HL-60 (cell line): ENCODE measurements around the gene NHEJ1.

Source experiments
- DNase-seq, 2 experiments: peaks; one replicate each; pipeline ENCODE4 v3.0.0-alpha.2; 2010 to 2020; ENCODE audit warnings: low read depth in 1 of 2, low spot score in 1 of 2
- H3K27ac ChIP-seq: fragments of 250-450 bp; sonication (Bioruptor Pico); replicated peaks from 2 replicates; pipeline ENCODE4 v1.5.1; 2020; ENCODE audit warnings: mild to moderate bottlenecking, moderate library complexity
- H3K27me3 ChIP-seq: fragments of 250-450 bp; sonication (Bioruptor Pico); 2 replicates; pipeline ENCODE4 v1.5.1; 2021; ENCODE audit warnings: mild to moderate bottlenecking, moderate library complexity; ENCODE audit not compliant: insufficient read depth, poor library complexity, severe bottlenecking
- H3K4me3 ChIP-seq: replicated peaks from 2 replicates; pipeline ENCODE4 v1.5.1; 2011; ENCODE audit warnings: mild to moderate bottlenecking, control low read depth, low read length; ENCODE audit not compliant: insufficient read depth
- GABPA ChIP-seq: IDR thresholded peaks from 2 replicates; pipeline ENCODE4 v1.6.1; 2012; ENCODE audit warnings: low read depth
- POLR2AphosphoS5 ChIP-seq: IDR thresholded peaks from 2 replicates; pipeline ENCODE4 v1.6.1; 2012; ENCODE audit warnings: low read depth
- SPI1 ChIP-seq: IDR thresholded peaks from 2 replicates; pipeline ENCODE4 v1.6.1; 2012; ENCODE audit warnings: low read depth, mild to moderate bottlenecking, borderline replicate concordance
- TF ChIP-seq, protein P1 (sequence below): IDR thresholded peaks from one replicate; pipeline ENCODE4 v1.5.1; 2011; ENCODE audit warnings: low read length, control low read depth, inconsistent platforms; ENCODE audit not compliant: insufficient read depth
- TF ChIP-seq, protein P2 (sequence below): IDR thresholded peaks from 2 replicates; pipeline ENCODE4 v1.6.1; 2012; ENCODE audit warnings: low read depth; ENCODE audit not compliant: insufficient replicate concordance

NHEJ1 gene

DNA sequence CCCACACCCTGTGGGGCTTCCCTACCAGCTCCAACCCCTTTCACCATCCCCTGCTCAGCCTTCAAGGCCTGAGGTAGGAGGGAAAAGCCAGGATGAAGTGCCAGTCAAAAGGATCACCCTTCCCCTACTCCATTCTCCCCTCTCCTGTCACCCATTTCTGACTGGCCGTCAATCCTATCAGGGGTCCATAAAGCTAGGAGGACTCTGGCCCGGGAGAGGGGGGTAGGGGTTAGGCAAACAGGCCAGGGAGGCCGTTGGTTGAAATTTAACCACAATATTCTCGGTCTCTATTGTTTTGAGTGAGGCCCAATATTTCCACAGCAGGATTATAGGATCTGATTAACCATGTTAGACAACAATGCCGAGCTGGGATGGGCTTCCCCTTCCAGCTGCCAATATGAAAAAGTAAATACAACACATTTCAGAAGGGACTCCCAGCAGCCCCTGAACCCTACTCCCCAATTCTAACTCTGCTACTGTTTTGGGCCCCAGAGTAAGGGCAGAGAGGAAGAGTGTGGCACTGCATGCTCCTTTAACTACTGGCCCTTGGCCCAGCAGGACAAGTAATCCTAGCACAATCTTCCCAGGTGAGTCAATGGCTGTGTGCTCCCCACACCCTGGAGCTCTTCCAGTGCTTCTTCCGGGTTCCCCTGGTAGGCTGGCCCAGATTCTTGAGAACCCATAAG lies 89.3 kb downstream of the NHEJ1 start:
- TF ChIP-seq POLR2AphosphoS5 (no peak), SPI1 (no peak), GABPA (no peak)
- TF ChIP-seq, protein P1, sequence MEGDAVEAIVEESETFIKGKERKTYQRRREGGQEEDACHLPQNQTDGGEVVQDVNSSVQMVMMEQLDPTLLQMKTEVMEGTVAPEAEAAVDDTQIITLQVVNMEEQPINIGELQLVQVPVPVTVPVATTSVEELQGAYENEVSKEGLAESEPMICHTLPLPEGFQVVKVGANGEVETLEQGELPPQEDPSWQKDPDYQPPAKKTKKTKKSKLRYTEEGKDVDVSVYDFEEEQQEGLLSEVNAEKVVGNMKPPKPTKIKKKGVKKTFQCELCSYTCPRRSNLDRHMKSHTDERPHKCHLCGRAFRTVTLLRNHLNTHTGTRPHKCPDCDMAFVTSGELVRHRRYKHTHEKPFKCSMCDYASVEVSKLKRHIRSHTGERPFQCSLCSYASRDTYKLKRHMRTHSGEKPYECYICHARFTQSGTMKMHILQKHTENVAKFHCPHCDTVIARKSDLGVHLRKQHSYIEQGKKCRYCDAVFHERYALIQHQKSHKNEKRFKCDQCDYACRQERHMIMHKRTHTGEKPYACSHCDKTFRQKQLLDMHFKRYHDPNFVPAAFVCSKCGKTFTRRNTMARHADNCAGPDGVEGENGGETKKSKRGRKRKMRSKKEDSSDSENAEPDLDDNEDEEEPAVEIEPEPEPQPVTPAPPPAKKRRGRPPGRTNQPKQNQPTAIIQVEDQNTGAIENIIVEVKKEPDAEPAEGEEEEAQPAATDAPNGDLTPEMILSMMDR: no peak
- TF ChIP-seq, protein P2, sequence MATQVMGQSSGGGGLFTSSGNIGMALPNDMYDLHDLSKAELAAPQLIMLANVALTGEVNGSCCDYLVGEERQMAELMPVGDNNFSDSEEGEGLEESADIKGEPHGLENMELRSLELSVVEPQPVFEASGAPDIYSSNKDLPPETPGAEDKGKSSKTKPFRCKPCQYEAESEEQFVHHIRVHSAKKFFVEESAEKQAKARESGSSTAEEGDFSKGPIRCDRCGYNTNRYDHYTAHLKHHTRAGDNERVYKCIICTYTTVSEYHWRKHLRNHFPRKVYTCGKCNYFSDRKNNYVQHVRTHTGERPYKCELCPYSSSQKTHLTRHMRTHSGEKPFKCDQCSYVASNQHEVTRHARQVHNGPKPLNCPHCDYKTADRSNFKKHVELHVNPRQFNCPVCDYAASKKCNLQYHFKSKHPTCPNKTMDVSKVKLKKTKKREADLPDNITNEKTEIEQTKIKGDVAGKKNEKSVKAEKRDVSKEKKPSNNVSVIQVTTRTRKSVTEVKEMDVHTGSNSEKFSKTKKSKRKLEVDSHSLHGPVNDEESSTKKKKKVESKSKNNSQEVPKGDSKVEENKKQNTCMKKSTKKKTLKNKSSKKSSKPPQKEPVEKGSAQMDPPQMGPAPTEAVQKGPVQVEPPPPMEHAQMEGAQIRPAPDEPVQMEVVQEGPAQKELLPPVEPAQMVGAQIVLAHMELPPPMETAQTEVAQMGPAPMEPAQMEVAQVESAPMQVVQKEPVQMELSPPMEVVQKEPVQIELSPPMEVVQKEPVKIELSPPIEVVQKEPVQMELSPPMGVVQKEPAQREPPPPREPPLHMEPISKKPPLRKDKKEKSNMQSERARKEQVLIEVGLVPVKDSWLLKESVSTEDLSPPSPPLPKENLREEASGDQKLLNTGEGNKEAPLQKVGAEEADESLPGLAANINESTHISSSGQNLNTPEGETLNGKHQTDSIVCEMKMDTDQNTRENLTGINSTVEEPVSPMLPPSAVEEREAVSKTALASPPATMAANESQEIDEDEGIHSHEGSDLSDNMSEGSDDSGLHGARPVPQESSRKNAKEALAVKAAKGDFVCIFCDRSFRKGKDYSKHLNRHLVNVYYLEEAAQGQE: no peak
- no peak for DNase-seq
- Histone ChIP-seq H3K27ac (no peak overlapping the region), H3K27me3 (no peaks in the 10 kb centered on the region), H3K4me3 (no peak overlapping the region)

DNA sequence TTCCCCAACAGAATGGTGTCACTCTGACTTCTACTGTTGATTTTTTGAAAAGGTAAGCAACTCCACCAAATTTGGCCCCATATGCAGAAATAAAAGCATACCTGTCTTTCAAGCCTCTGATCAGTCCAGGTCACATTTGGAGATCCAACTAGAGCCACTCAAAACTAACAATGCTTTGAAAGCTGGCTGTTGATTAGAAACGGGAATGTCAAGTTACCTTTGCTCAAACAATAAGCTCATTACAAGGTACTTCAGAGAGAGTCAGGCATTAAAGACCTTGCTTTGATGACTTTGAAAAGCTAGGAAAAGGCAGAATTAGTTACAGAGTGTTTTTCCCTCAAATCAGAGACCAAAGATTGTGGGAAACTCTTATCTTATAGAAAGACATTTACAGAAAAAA lies 95.1 kb downstream of the NHEJ1 start:
- TF ChIP-seq, protein P2: no peak
- no peak for TF ChIP-seq SPI1
- no peak for TF ChIP-seq GABPA
- TF ChIP-seq, protein P1: no peak
- no peak for TF ChIP-seq POLR2AphosphoS5

DNA sequence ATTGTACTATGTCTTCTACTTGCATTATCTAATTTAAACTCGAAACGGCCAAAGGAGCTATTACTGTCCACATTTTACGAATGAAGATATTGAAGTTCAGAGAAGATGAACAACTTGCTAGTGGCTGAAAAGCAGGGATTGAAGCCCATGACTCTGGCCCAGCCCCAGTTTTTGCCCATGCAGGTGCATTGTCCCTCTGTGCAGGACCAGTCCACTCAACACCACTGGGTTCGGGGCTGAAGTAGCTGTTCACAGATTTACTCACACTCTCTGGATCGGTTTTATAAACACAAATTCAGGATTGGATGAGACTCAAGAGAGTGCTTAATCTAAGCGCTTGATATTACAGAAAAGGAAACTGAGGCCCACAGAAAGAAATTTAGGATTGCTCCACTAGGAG lies 98.5 kb downstream of the NHEJ1 start:
- DNase-seq: no peak
- Histone ChIP-seq H3K4me3 (no peak overlapping the region), H3K27ac (no peak overlapping the region), H3K27me3 (peaks cover 67% of the 10 kb centered on the region)
- TF ChIP-seq GABPA (no peak), POLR2AphosphoS5 (no peak), SPI1 (no peak)
- TF ChIP-seq, protein P1: no peak
- TF ChIP-seq, protein P2: no peak

More for the DNA sequence above, 95.1 kb downstream of the NHEJ1 start:
- H3K27me3 ChIP-seq: peaks cover 35% of the 10 kb centered on the region
- no peak overlapping the region for H3K27ac ChIP-seq
- no peak for DNase-seq
- H3K4me3 ChIP-seq: no peak overlapping the region
